ENCODE measurements around the gene SHB.

- TF ChIP-seq CTCF (conservative IDR thresholded peaks at IDR 0.05), result no peak
- TF ChIP-seq EZH2 (IDR thresholded peaks at IDR 0.05; ENCODE audit: low read depth), result no peak
These were observed 151.0 kb downstream of the SHB start for GRCh38 chr9:37917801-37918664.
